H1 (cell line): ENCODE data around the gene R3HCC1L. TPM values are rescaled to one million over a fixed set of nuclear protein-coding genes. Genes with fewer than 3 reads are reported as not detected.

Source experiments
- CREB1 ChIP-seq: IDR thresholded peaks from 2 replicates; pipeline ENCODE4 v1.6.1; 2012; ENCODE audit warnings: inconsistent platforms
- EZH2 ChIP-seq: fragments of 200-600 bp; sonication (generic); IDR thresholded peaks from 2 replicates; pipeline ENCODE4 v1.7.1; 2012; ENCODE audit warnings: low read depth, mild to moderate bottlenecking, moderate library complexity, low read length, inconsistent platforms; ENCODE audit not compliant: severe bottlenecking
- FOSL1 ChIP-seq: IDR thresholded peaks from 2 replicates; pipeline ENCODE4 v1.6.1; 2011; ENCODE audit warnings: mild to moderate bottlenecking, low read depth, low read length, moderate library complexity; ENCODE audit not compliant: insufficient read depth
- POLR2AphosphoS5 ChIP-seq: IDR thresholded peaks from 2 replicates; pipeline ENCODE4 v1.6.1; 2011; ENCODE audit warnings: low read depth, low read length
- polyA plus RNA-seq, 7 experiments: library from polyadenylated mRNA; depleted of rRNA in 3 of 7; stranded (reverse) in 5 of 7; unstranded in 2 of 7; fragments of >200 nt in 5 of 7; fragments of 200-250 nt in 2 of 7; gene quantifications; 1 replicate in 5 of 7; 2 replicates in 1 of 7; 4 replicates in 1 of 7; pipeline versions ENCODE4 v1.2.1 to v1.2.3, GENCODE V29; 2011 to 2013; ENCODE audit warnings: missing spikeins in 2 of 7, mixed read lengths in 2 of 7
- total RNA-seq: library from RNA; stranded (reverse); fragmentation: NEBNext Ultra II Directional; extraction: Animal tissue kit (Norgen Biotek cat#: 25700); gene quantifications from 2 replicates; pipeline ENCODE4 v1.2.1, GENCODE V29; 2021

The R3HCC1L gene
- total and polyA plus RNA-seq, 2 of the 8 experiments (the other 6 are each of a cell fraction or from before 2014, with no cell fraction given), result 6.9 to 13.9 TPM

- no peak for TF ChIP-seq EZH2
- TF ChIP-seq FOSL1, result no peak
- TF ChIP-seq CREB1, result no peak
- TF ChIP-seq POLR2AphosphoS5, result no peak
Observed at GRCh38 chr10:98168147-98168546, 33.7 kb downstream of the R3HCC1L start (continued).
